H1 (cell line): ENCODE results near the gene KHSRP. TPM values are rescaled to one million over a fixed set of nuclear protein-coding genes. Genes with fewer than 3 reads are reported as not detected.

Experiments
- CTCF ChIA-PET: fragments of 300-600 bp; sonication (Branson Sonifier 250); formaldehyde crosslinking; loops from one replicate; lab custom pipeline; 2021; ENCODE audit not compliant: partially characterized antibody; lab: Charles Lee
- POLR2A ChIA-PET: fragments of 300-600 bp; sonication (Branson Sonifier 250); formaldehyde crosslinking; loops from one replicate; lab custom pipeline; 2021; ENCODE audit warnings: inconsistent platforms; ENCODE audit not compliant: partially characterized antibody; lab: Charles Lee
- DNase-seq, 2 experiments: peaks; one replicate each; pipeline versions ENCODE4 v3.0.0 to v3.0.0-alpha.2; 2010 to 2022; ENCODE audit warnings: low spot score in 2 of 2, low read depth in 1 of 2, mixed read lengths in 1 of 2
- FAIRE-seq: peaks from 2 replicates; lab custom pipeline; 2011; peaks lifted over from hg19 to GRCh38; lab: Jason Lieb, UNC
- H2AFZ ChIP-seq: 2 replicates; pipeline ENCODE4 v1.8.1; 2012; ENCODE audit warnings: low read length, inconsistent platforms
- H2AK5ac ChIP-seq: 2 replicates; pipeline ENCODE4 v1.6.1; 2013; ENCODE audit warnings: low read depth, low read length
- H2BK120ac ChIP-seq: replicated peaks from 2 replicates; pipeline ENCODE3; 2013; ENCODE audit warnings: low read depth, low read length, inconsistent platforms
- H2BK12ac ChIP-seq: 2 replicates; pipeline ENCODE4 v1.6.1; 2013; ENCODE audit warnings: low read depth, low read length
- H2BK15ac ChIP-seq: 2 replicates; pipeline ENCODE4 v1.6.1; 2013; ENCODE audit warnings: low read length
- H2BK20ac ChIP-seq: 2 replicates; pipeline ENCODE4 v1.6.1; 2013; ENCODE audit warnings: low read length
- H2BK5ac ChIP-seq: 2 replicates; pipeline ENCODE4 v1.6.1; 2013; ENCODE audit warnings: low read depth, low read length
- H3K14ac ChIP-seq: 2 replicates; pipeline ENCODE4 v1.6.1; 2013; ENCODE audit warnings: inconsistent platforms; ENCODE audit not compliant: insufficient read length
- H3K18ac ChIP-seq: 2 replicates; pipeline ENCODE4 v1.6.1; 2013; ENCODE audit warnings: low read length; ENCODE audit errors: extremely low read depth
- H3K23ac ChIP-seq: 2 replicates; pipeline ENCODE4 v1.6.1; 2013; ENCODE audit warnings: inconsistent platforms; ENCODE audit not compliant: insufficient read length
- H3K23me2 ChIP-seq: 2 replicates; pipeline ENCODE4 v1.6.1; 2013; ENCODE audit warnings: low read depth, low read length
- H3K27ac ChIP-seq: 2 replicates; pipeline ENCODE4 v1.6.1; 2011; ENCODE audit warnings: low read depth, low read length, inconsistent platforms
- H3K27me3 ChIP-seq, 4 experiments: replicated peaks in 1 of 4; 1 replicate in 1 of 4; 2 replicates in 3 of 4; pipeline versions ENCODE4 v1.6.1 to v1.8.1; 2011 to 2013; ENCODE audit warnings: low read length in 3 of 4, mild to moderate bottlenecking in 3 of 4, inconsistent platforms in 2 of 4, mixed read lengths in 2 of 4, moderate library complexity in 1 of 4; ENCODE audit not compliant: control insufficient read depth in 3 of 4, insufficient read depth in 3 of 4; ENCODE audit errors: extremely low read depth in 1 of 4
- H3K36me3 ChIP-seq, 4 experiments: 2 replicates each; pipeline versions ENCODE4 v1.6.1 to v1.8.1; 2011 to 2013; ENCODE audit warnings: mild to moderate bottlenecking in 4 of 4, low read length in 3 of 4, moderate library complexity in 2 of 4, control low read depth in 1 of 4, inconsistent platforms in 1 of 4; ENCODE audit not compliant: insufficient read depth in 4 of 4, control insufficient read depth in 2 of 4
- H3K4ac ChIP-seq: replicated peaks from 2 replicates; pipeline ENCODE3; 2013; ENCODE audit warnings: low read length, low read depth, mixed read lengths, inconsistent platforms; ENCODE audit not compliant: insufficient read length
- H3K4me1 ChIP-seq, 4 experiments: replicated peaks in 1 of 4; 1 replicate in 1 of 4; 2 replicates in 3 of 4; pipeline versions ENCODE4 v1.6.1 to v1.8.1; 2011 to 2013; ENCODE audit warnings: low read length in 3 of 4, inconsistent platforms in 2 of 4, mixed read lengths in 1 of 4; ENCODE audit not compliant: insufficient read depth in 4 of 4, control insufficient read depth in 3 of 4
- H3K4me2 ChIP-seq, 2 experiments: 2 replicates each; pipeline versions ENCODE4 v1.6.1 to v1.8.1; 2011 to 2013; ENCODE audit warnings: low read depth in 2 of 2, low read length in 2 of 2, control low read depth in 1 of 2, inconsistent platforms in 1 of 2, mild to moderate bottlenecking in 1 of 2; ENCODE audit not compliant: insufficient read depth in 1 of 2
- H3K4me3 ChIP-seq, 4 experiments: fragments of 200-600, 300-600 bp in 1 of 4; sonication (generic), shearing (Covaris generic), sonication (Bioruptor Twin) in 1 of 4; 2 replicates each; pipeline versions ENCODE4 v1.5.1 to v1.8.1; 2011 to 2016; ENCODE audit warnings: low read length in 4 of 4, low read depth in 3 of 4, control low read depth in 2 of 4, inconsistent platforms in 2 of 4, mild to moderate bottlenecking in 2 of 4, mixed read lengths in 1 of 4, moderate library complexity in 1 of 4; ENCODE audit not compliant: insufficient read depth in 2 of 4; ENCODE audit errors: extremely low read depth in 1 of 4
- H3K56ac ChIP-seq: replicated peaks from 2 replicates; pipeline ENCODE3; 2013; ENCODE audit warnings: low read depth, mild to moderate bottlenecking, mixed read lengths, low read length, inconsistent platforms; ENCODE audit not compliant: insufficient read length
- H3K79me1 ChIP-seq: 2 replicates; pipeline ENCODE4 v1.6.1; 2013; ENCODE audit warnings: low read depth, low read length, control low read depth
- H3K79me2 ChIP-seq, 2 experiments: 2 replicates each; pipeline versions ENCODE4 v1.6.1 to v1.8.1; 2012 to 2013; ENCODE audit warnings: low read length in 2 of 2, mild to moderate bottlenecking in 2 of 2, inconsistent platforms in 1 of 2; ENCODE audit not compliant: insufficient read depth in 2 of 2, control insufficient read depth in 1 of 2
- H3K9ac ChIP-seq, 4 experiments: replicated peaks in 1 of 4; 1 replicate in 1 of 4; 2 replicates in 3 of 4; pipeline versions ENCODE4 v1.6.1 to v1.8.1; 2011 to 2013; ENCODE audit warnings: low read depth in 3 of 4, low read length in 3 of 4, control low read depth in 2 of 4, mild to moderate bottlenecking in 2 of 4, moderate library complexity in 2 of 4, inconsistent platforms in 1 of 4; ENCODE audit errors: extremely low read depth in 1 of 4
- H3K9me3 ChIP-seq, 2 experiments: 2 replicates each; pipeline versions ENCODE4 v1.6.1 to v1.8.1; 2012 to 2013; ENCODE audit warnings: mild to moderate bottlenecking in 2 of 2, moderate library complexity in 2 of 2, control low read depth in 1 of 2, inconsistent platforms in 1 of 2, low read depth in 1 of 2, low read length in 1 of 2, mixed read lengths in 1 of 2; ENCODE audit not compliant: insufficient read depth in 2 of 2
- H4K20me1 ChIP-seq, 2 experiments: replicated peaks in 1 of 2; 2 replicates each; pipeline versions ENCODE3 to v1.8.1; 2011 to 2013; ENCODE audit warnings: inconsistent platforms in 2 of 2, low read length in 2 of 2, mild to moderate bottlenecking in 1 of 2; ENCODE audit not compliant: insufficient read depth in 2 of 2, control insufficient read depth in 1 of 2
- H4K5ac ChIP-seq: 2 replicates; pipeline ENCODE4 v1.6.1; 2013; ENCODE audit warnings: low read length, low read depth, mixed read lengths, inconsistent platforms; ENCODE audit not compliant: insufficient read length
- H4K8ac ChIP-seq: 2 replicates; pipeline ENCODE4 v1.8.0; 2013; ENCODE audit warnings: mild to moderate bottlenecking, moderate library complexity, low read length, inconsistent platforms; ENCODE audit not compliant: insufficient read depth; ENCODE audit errors: extremely low read depth
- H4K91ac ChIP-seq: replicated peaks from 2 replicates; pipeline ENCODE3; 2013; ENCODE audit warnings: low read length, mixed read lengths, inconsistent platforms; ENCODE audit not compliant: insufficient read length
- CHD2 ChIP-seq: IDR thresholded peaks from 2 replicates; pipeline ENCODE4 v1.6.1; 2012; ENCODE audit warnings: low read length, improper control_type of control experiment
- JUND ChIP-seq: IDR thresholded peaks from 2 replicates; pipeline ENCODE4 v1.6.1; 2011; ENCODE audit warnings: mild to moderate bottlenecking, improper control_type of control experiment, low read length
- NANOG ChIP-seq: IDR thresholded peaks from 2 replicates; pipeline ENCODE4 v1.6.1; 2011; ENCODE audit warnings: low read length, low read depth, mild to moderate bottlenecking, inconsistent platforms; ENCODE audit not compliant: insufficient read depth, poor library complexity, severe bottlenecking
- POLR2AphosphoS5 ChIP-seq: IDR thresholded peaks from 2 replicates; pipeline ENCODE4 v1.6.1; 2011; ENCODE audit warnings: low read depth, low read length
- POU5F1 ChIP-seq: IDR thresholded peaks from 2 replicates; pipeline ENCODE4 v1.6.1; 2011; ENCODE audit warnings: low read depth, mild to moderate bottlenecking, low read length, moderate library complexity
- RAD21 ChIP-seq, 2 experiments: IDR thresholded peaks in 1 of 2; conservative IDR thresholded peaks in 1 of 2; 2 replicates each; pipeline ENCODE4 v1.6.1; 2011; ENCODE audit warnings: low read depth in 2 of 2, low read length in 2 of 2, improper control_type of control experiment in 1 of 2, inconsistent platforms in 1 of 2, mild to moderate bottlenecking in 1 of 2, moderate library complexity in 1 of 2
- SUZ12 ChIP-seq: fragments of 200-600 bp; sonication (generic); IDR thresholded peaks from 2 replicates; pipeline ENCODE4 v1.6.1; 2012; ENCODE audit warnings: mild to moderate bottlenecking, inconsistent platforms, low read length, moderate library complexity, mixed read lengths
- YY1 ChIP-seq: IDR thresholded peaks from 2 replicates; pipeline ENCODE4 v1.6.1; 2011; ENCODE audit warnings: low read depth, mild to moderate bottlenecking, low read length
- ZNF274 ChIP-seq: IDR thresholded peaks from 2 replicates; pipeline ENCODE4 v1.7.0; 2012; ENCODE audit warnings: low read length, borderline replicate concordance; ENCODE audit errors: extremely low read depth
- WGBS, 2 experiments: shearing (Covaris generic) in 1 of 2; methylation state at CpG; one replicate each; pipeline versions ENCODE4 v1.1.6 to v1.1.7; 2013 to 2015; ENCODE audit warnings: low lambda C conversion rate in 2 of 2, mixed read lengths in 2 of 2, inconsistent platforms in 1 of 2, low coverage in 1 of 2, missing lambda C conversion rate in 1 of 2; ENCODE audit not compliant: insufficient replicate concordance in 2 of 2, insufficient coverage in 1 of 2, insufficient read length in 1 of 2; ENCODE audit errors: extremely low coverage in 1 of 2, missing lambda C conversion rate in 1 of 2; 5-methylcytosine and 5-hydroxymethylcytosine counted together
- polyA plus RNA-seq, 7 experiments: library from polyadenylated mRNA; depleted of rRNA in 3 of 7; stranded (reverse) in 5 of 7; unstranded in 2 of 7; fragments of >200 nt in 5 of 7; fragments of 200-250 nt in 2 of 7; gene quantifications; 1 replicate in 5 of 7; 2 replicates in 1 of 7; 4 replicates in 1 of 7; pipeline versions ENCODE4 v1.2.1 to v1.2.3, GENCODE V29; 2011 to 2013; ENCODE audit warnings: missing spikeins in 2 of 7, mixed read lengths in 2 of 7
- total RNA-seq: library from RNA; stranded (reverse); fragmentation: NEBNext Ultra II Directional; extraction: Animal tissue kit (Norgen Biotek cat#: 25700); gene quantifications from 2 replicates; pipeline ENCODE4 v1.2.1, GENCODE V29; 2021

Gene KHSRP
- total and polyA plus RNA-seq, 2 of the 8 experiments (the other 6 are each of a cell fraction or from before 2014, with no cell fraction given): 143 to 573 TPM

DNA sequence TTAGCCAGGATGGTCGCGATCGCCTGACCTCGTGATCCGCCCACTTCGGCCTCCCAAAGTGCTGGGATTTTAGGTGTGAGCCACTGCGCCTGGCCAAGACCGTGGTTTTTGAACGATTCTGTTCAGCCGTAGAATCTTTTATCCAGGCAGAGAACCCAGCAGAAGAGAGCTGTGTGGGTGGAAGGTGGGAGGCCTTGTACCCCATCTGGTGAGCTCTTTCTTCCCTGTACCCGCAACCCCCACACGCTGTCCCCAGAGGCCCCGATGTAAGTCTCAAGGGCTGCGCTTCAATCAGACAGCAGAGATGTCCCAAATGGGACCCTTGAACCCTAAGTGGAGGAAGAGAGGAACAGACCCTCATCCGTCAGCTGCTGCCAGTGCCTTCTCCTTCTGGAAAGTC lies 31.3 kb upstream of the KHSRP start:
- Histone ChIP-seq H4K8ac (no peak overlapping the region), H3K9ac (no peak overlapping the region), H3K79me2 (no peaks in the 10 kb centered on the region), H2BK5ac (no peak overlapping the region), H3K4ac (no peak overlapping the region), H3K56ac (no peak overlapping the region), H4K91ac (no peak overlapping the region), H4K20me1 (no peaks in the 10 kb centered on the region), H3K23ac (no peak overlapping the region), H3K18ac (no peak overlapping the region), H3K27me3 (no peaks in the 10 kb centered on the region), H3K14ac (no peak overlapping the region), H2BK12ac (no peak overlapping the region), H2BK20ac (no peak overlapping the region), H3K23me2 (peaks cover 7% of the 10 kb centered on the region), H3K9me3 (peaks cover 0 to 8% of the 10 kb centered on the region in 2 experiments; a peak in 1 of 4 replicates), H3K36me3 (peaks cover 5 to 30% (median 10%) of the 10 kb centered on the region in 4 experiments; a peak in 7 of 8 replicates), H3K4me1 (peaks cover 0 to 9% (median 0%) of the 10 kb centered on the region in 4 experiments; a peak in 5 of 7 replicates), H3K4me2 (no peak overlapping the region), H3K27ac (no peak overlapping the region), H4K5ac (no peak overlapping the region), H3K79me1 (no peaks in the 10 kb centered on the region), H2BK120ac (no peak overlapping the region), H2AFZ (no peak overlapping the region), H2AK5ac (no peak overlapping the region), H3K4me3 (no peak overlapping the region), H2BK15ac (no peak overlapping the region)
- TF ChIP-seq JUND (no peak), NANOG (no peak), POU5F1 (no peak), SUZ12 (no peak), ZNF274 (no peak), RAD21 (IDR thresholded peaks at IDR 0.05 in 1 of 2, conservative IDR thresholded peaks at IDR 0.05 in 1 of 2; ENCODE audit: low read depth in 2 of 2, low read length in 2 of 2) (no peak), POLR2AphosphoS5 (no peak), CHD2 (no peak), YY1 (no peak)
- FAIRE-seq (no peak), DNase-seq (no peak)
- WGBS, 2 experiments: 94% methylated on average over 15 of the region's 15 CpGs; no CpG with 5 or more reads in 1 of the 2 experiments
- ChIA-PET POLR2A (interaction anchor here (0.7 kb wide), 2 partner anchors 16 kb away, joined by 3 read pairs; no protein-coding TSS in a partner anchor), CTCF (interaction anchor here (0.6 kb wide), 1 partner anchor 178 kb away, joined by 3 read pairs; no protein-coding TSS in a partner anchor)
